LNCAP (cell line): ENCODE measurements around the gene IL15.

Experiments
- CTCF ChIP-seq: fragments of 450-650 bp; IDR thresholded peaks from 2 replicates; pipeline ENCODE4 v1.5.1; 2017; ENCODE audit warnings: mild to moderate bottlenecking

Gene IL15

GRCh38 chr4:141668200-141668910 lies 32.0 kb downstream of the IL15 start:
- no peak for TF ChIP-seq CTCF

- no peak for TF ChIP-seq CTCF
Observed at GRCh38 chr4:141669501-141669900, 33.1 kb downstream of the IL15 start.

GRCh38 chr4:141675384-141675783 lies 39.0 kb downstream of the IL15 start:
- no peak for TF ChIP-seq CTCF

GRCh38 chr4:141676087-141676670 lies 39.8 kb downstream of the IL15 start:
- TF ChIP-seq CTCF = no peak

GRCh38 chr4:141680060-141680459 lies 43.7 kb downstream of the IL15 start:
- no peak for TF ChIP-seq CTCF

- TF ChIP-seq CTCF = no peak
Observed at GRCh38 chr4:141684785-141685184, 48.4 kb downstream of the IL15 start.

GRCh38 chr4:141686146-141686775 lies 49.9 kb downstream of the IL15 start:
- no peak for TF ChIP-seq CTCF
